HG03025 (cell line): ENCODE data around the gene CD300E.
"Not testable (repeated sequence)": the region's sequence is repeated elsewhere in the genome, so short reads cannot be mapped to it uniquely, and the experiment has no call there.

ENCODE experiments used
- ATAC-seq: cut with Tn5 transposase; IDR thresholded peaks from one replicate; pipeline ENCODE4 v1.9.1; 2021; ENCODE audit warnings: mild to moderate bottlenecking, moderate library complexity; ENCODE audit not compliant: unreplicated experiment, low FRiP score

CD300E gene

DNA sequence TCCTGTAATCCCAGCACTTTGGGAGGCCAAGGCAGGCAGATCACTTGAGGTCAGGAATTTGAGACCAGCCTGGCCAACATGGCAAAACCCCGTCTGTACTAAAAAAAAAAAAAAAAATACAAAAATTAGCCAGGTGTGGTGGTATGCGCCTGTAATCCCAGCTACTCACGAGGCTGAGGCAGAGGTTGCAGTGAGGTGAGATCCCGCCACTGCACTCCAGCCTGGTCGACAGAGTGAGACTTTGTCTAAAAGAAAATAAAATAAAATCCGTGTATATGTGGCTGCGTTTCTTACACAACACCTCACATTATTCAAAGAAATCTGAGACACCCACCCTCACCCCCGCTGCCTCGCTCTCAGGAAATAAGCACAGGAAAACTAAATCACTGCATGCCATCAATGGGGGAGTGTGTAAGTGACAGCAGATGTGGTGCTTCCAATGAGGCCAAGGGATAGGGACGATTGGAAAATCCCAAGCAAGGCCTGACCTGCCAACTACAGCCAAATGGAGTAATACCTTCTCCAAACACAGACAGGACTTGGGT is 13.1 kb upstream of the CD300E start:
- not testable (repeated sequence) for ATAC-seq

DNA sequence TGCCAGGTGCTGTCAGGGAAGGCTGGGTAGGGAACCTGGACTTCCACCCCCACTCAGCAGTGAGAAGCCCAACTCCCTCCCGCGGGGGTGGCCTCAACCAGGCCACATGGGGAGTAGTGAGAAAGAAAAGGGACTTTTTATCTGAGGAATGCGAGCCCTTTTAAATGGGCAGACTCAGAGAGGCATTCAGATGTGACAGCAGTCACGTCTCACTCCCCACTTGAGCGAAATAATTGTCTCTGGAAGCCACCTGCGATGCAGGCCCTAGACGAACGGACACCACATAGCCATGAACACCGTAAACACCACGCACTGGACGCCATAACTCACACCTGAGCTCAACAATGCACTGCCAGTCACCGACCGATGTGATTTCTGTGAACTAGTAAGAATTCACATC is 11.9 kb upstream of the CD300E start:
- no peak for ATAC-seq

DNA sequence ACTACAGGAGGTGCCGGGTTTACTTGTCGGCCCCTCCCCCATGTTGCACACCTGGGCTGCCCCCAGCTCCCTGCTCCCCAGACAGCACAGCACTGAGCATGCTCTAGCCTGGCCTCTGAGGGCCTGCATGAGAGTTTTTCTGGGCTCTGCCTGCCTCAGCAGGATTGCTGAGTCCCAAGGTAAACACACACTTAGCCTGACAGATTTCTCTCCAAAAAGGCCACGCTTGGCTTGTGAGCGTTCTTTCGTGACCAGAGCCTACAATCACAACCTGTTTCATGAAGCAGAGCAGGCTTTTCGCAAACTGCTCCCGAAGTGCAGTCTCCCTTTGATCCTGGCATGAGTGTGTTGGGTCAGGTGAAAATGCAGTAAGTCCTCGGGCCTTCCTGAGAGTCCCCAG is 9.8 kb upstream of the CD300E start:
- ATAC-seq = no peak

DNA sequence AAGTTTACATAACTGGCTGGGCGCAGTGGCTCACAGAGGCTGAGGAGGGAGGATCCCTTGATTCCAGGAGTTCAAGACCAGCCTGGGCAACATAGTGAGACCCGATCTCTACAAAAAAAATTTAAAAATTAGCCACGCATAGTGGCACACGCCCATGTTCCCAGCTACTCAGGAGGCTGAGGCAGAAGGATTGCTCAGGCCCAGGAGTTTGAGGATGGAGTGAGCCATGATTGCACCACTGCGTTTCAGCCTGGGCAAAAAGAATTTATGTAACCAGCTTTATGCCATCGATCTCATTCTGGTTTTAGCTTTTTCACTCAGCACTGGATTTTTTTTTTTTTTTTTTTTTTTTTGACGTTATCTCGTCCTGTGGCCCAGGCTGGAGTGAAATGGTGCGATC is 9.1 kb upstream of the CD300E start:
- ATAC-seq = no peak

DNA sequence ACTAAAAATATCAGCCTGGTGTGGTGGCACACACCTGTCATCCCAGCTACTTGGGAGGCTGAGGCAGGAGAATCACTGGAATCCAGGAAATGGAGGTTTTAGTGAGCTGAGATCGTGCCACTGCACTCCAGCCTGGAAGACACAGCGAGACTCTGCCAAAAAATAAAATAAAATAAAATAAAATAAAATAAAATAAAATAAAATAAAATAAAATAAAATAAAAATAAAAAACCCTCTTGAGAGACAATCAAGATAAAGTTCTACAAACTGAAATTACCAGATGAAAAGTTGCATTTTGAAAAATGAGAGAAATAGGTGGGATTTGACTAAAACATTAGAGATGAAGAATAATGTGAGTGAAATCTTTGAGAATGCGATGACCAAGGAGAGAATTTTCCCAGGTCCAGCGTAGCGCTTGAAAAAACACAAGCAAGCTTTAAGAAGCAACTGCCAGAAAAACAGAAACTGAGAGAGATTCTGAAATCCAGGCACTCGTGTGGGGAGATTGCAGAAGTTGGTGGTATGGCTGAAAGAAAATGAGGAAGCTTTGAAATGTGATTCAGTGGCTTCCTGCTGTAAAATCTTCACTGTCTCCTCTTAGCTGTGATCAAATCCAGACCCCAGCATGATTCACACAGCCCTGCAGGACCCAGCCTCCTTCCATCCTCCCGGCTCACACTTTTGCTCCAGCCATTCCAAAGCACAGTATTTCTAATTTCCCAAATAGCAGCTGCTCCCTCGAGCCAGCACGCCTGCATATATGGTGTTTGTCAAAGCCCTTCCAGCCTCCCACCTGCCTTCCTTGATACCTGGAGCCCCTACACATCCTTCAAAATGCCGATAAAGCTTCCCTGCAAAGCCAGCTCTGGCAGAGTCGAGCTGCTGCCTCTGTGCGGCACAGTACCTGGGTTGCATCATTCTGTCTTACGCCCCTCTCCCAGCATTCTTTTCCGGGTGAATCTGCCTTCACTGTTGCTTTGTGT is 8.2 kb upstream of the CD300E start:
- no peak for ATAC-seq

DNA sequence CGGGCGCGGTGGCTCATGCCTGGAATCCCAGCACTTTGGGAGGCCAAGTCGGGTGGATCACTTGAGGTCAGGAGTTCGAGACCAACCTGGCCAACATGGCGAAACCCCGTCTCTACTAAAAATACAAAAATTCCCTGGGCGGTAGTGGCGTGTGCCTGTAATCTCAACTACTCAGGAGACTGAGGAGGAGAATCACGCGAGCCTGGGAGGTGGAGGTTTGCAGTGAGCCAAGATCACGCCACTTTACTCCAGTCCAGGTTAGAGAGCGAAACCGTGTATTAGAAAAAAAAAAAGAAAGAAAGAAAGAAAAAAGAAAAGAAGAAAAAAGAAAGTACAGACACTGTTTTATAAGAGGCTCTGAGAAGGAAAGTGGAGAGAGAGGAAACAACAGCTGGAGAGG is 6.7 kb upstream of the CD300E start:
- not testable (repeated sequence) for ATAC-seq

DNA sequence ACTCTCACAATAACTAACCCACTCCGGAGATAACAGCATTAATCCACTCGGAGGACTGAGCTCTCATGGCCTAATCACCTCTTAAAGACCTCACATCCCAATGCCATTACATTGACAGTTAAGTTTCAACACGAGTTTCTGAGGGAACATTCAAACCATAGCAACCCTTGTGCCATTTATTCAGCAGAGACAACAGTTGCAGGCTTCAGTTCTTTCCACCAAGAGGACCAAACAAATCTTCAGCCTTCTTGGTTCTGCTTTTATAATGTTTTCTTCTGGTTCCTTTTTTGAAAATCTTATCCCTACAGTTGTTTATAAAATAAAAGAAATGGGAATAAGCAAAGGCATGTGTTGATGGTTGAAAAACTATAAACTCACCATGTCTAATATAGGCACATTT is 2.1 kb upstream of the CD300E start:
- no peak for ATAC-seq

DNA sequence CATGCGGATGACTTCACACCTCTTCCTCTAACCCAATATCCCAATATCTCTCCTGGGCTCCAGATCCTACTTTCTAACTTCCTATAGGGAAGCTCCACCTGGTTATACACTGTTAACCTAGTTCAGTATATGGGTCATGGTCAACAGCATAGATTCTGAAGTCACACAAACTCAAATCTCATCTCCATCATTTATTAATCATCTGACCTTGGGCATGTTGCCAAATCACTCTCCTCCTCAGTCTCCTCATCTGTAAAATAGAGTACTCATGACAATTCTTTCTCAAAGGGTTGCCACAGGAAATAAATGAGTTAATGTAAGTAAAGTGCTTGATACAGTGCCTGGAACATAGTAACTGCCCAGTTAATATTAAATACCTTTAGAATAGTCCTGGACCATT is 593 bp upstream of the CD300E start:
- ATAC-seq = no peak

DNA sequence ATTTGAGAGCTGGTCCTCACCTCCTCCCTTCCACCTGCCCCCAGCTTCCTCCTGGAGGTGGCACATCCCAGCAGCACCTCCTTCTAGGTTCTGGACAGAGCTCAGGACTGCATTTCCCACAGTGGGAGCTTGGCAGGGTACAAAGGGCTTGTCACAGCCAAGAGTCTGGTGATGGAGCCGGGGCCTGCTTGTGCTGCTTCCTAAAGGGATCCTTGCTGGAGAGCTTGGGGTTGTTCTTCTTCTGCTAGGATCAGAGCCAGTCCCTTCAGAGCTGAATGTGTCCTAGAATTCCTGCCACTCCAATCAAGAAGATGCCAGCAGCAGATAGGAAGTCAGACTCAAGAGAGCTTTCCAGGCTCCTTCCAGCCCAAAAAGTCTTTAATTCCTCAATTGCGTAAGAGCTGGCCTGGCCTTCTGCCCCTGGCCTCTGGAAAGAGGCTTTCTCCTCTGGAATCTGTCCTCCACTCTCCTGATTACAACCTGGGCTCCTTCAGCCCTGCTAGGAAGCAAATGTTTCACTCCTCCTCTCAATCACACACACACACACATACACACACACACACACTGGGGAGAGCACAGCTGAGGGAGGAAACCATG is 4.4 kb downstream of the CD300E start:
- ATAC-seq = no peak

DNA sequence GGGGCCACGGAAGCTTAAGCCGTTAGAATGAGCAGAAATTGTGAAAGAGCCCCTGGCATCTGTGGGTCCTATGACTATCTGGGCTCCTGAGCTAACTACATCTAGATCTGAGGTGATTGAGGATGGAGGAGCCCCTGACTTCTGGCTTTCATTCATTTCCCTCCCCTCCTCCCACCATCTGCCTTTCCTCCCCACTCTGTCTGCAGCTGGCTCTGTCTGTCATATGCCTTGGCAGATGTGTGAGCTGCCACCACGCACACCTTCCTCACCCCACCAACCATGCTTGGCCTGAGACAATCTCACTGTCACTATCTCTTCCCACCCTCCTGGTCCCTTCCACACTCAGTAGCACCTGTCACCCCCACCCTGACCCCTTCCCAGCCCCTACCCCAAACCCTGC is 5.1 kb downstream of the CD300E start:
- no peak for ATAC-seq

DNA sequence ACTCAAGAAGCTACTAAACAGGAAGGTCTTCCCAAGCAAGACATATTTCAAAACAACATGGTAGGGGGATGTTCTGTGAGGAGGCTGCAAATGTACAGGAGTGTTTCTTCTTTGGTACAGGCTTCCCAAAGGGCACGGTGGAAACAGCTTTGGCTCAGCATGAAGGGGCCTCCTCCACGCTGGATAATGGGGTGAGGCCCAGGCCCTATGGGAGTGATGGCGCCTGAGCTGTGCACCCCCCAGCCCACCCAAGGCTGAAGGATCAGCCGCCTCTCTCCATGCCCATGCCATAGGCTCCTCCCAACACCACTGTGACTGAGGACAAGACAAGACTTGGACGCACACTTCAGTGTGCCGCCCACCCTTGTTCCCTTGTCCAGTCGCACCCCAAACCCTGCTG is 6.8 kb downstream of the CD300E start:
- ATAC-seq = no peak

DNA sequence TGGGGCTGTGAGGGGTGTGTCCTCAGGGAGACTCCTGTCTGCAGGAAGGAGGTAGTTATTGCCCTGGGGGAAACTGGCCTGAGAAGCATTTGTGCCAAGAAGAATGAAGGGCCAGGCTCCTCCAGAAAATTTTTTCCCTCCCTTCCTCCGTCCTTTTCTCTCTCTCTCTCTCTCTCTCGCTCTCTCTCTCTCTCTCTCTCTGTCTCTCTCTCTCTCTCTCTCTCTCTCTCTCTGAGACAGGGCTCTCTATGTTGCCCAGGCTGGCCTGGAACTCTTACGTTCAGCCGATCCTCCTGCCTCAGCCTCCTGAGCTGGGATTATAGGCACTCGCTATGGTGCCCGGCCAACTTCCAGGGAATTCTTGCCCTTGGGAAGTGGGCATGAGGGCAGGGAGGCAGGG is 11.5 kb downstream of the CD300E start:
- ATAC-seq = no peak

DNA sequence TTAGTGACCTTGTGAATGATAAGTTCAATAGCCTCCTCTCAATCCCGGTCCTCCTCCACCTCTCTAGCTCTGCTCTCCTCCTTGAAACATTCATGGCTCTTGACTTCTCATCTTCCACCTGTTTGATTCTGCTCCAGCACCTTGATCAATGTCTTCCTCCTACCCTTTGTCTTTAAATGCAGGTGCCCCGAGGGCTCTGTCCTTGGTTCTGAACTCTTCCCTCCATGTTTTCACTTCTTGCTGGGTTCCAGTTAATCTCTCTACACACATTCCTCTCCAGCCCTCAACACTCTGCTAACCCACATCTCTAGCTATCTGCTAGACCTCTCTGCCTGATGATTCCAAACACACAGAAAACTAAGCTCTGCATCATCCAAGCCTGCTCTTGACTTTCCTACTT is 13.4 kb downstream of the CD300E start:
- no peak for ATAC-seq

DNA sequence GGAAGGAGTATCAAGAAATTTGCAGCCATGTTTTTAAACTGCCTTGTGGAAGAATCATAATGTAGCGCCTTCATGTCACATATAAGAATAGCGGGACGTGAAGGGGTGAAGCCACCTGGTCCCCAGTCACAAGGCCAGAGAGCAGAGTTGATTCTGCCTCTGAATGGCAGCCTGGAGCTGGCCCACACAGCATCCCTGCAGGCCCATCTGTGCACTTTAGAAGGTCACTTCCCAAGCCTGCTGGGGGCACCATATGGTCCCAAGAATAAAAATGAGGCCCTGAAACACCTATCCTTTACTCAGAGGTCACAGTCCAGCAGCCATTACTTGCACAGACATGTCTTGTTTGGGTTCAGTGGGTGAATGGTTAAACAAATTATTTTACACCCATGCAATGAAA is 15.0 kb downstream of the CD300E start:
- no peak for ATAC-seq

DNA sequence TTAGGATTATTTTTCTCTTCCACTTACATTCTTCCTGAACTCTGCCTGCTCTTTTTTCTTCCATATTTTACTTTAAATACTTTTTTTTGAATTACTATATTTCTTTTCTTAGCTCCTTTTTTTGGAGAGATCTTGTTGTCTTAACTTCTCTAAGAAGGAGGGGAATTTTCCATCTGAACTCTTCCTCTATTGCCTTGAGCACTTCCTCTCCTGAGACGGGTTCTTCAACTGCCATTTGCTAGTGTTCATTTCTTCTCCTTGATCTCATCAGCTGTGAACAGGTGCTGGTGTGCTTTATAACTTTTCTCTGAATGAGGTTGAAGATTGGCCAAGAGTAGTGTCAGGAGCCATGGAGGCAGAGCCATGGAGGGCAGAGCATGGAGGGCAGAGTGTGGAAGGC is 16.3 kb downstream of the CD300E start:
- no peak for ATAC-seq

DNA sequence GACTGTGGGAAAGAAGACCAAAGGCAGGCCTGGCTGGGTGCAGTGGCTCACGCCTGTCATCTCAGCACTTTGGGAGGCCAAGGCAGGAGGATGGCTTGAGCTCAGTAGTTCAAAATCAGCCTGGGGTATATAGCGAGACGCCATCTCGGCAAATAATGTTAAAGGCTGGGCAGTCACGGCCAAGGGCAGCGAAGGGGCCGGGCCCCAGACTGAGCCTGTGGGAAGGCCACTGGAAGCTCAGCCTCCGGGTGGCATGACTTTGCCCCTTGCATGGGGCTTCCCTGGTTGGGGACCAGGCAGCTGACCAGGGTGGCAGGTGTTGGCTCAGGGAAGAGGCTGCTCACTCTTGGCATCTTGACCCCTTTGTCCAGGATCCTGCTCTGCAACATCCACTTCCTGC is 17.5 kb downstream of the CD300E start:
- ATAC-seq = no peak

DNA sequence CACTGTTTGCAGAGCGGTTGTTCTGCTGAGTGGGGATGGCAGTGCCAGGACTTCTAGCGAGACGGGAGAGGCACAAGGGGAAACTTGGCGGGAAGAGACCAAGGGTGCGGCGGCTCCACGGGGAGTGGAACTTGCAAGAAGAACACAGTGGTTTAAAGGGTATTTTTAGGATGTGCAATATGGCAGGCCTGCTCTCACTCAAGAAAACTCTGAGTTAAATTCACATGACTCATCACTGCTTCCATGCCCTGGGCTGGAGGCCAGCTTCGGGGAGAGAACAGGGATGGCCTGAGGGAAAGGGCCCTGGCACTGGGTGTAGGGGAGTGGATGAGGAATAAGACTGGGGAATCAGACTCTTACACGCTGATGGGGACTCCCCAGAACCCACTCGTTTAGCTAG is 18.2 kb downstream of the CD300E start:
- ATAC-seq = no peak

DNA sequence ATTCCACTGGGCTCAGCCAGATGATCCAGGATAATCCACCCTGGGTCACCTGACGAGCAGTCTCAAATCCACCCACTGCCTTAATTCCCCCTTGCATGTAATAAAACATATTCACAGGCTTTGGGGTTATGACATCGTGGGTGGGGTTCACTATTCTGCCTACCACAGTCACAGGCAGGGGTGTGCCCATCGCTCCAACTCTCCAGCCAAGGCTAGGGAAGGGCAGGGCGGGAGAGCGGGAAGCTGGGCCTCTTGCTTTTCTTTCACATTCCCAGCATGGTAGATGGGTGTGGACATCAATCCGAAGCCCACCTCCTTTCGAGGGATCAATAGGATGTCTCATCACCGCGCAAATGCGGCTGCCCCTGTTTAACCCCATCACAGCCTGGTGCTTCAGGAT is 18.8 kb downstream of the CD300E start:
- ATAC-seq = no peak

DNA sequence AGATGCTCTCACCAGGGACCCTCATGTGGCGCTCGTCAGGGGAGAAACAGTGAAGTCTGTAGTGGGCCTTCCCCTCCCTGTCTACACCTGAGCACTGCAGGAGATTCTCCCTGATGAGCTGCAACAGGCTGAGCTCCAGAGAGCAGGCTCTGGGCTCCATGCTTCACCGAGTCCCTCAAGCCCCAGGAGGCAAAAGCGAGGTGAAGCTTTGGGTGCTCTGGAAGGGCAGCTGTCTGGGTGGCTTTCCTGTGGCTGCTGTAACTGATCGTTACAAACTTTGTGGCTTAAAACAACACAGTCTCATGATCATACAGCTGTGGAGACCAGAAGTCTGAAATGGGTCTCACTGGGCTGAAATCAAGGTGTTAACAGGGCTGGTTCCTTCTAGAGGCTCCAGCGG is 19.3 kb downstream of the CD300E start:
- ATAC-seq = no peak

DNA sequence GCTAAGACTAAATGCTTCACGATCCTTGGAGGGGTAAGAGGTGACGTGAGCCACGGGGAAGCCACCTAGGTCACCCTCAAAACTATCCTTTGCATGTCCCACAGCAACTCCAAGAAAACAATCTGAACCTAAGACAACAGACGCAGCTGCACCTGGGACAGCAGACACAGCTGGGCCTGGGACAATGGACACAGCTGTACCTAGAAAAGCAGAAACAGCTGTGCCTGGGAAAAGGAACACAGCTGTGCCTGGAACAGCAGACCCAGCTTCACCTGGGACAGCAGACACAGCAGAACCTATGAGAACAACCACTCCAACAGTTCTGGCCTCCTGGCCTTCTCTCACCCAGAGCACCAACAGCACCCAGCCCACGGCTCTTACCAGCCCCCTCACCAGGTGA is 19.8 kb downstream of the CD300E start:
- no peak for ATAC-seq

DNA sequence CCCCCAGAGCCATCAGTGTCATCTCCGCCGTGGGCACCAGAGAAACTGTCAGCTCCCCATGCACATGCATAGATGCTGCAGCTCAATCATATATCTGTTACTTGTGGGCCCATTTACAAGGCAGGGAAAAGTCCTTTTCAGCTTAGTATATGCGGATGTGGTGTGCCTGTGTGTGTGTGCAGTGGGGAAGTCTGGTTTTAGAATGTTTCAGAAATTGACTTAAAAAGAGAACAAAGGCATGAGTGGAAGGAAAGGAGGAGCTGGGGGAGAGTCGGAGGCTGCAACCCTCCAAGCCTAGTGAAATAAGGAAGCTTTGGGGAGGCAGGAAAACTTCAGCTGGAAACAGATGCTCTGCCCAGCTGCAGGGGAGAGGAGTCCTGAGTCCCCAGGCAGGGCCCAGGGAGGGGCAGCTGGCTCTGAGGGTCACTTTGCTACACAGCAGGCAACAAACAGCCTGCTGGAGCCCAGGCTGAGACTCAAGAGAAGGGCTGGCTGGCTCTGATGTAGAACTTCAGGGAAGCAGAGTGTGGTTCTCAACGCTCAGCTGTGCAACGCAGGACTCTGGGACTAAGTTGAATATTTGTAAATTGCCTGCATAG is 20.4 kb downstream of the CD300E start:
- no peak for ATAC-seq
